B cell (primary cell): ENCODE measurements around the gene CCDC137.

Source experiments
- EZH2 ChIP-seq: IDR thresholded peaks from 2 replicates; pipeline ENCODE4 v1.6.1; 2012; ENCODE audit warnings: borderline replicate concordance, low read depth, mild to moderate bottlenecking, moderate library complexity, low read length; ENCODE audit not compliant: insufficient read depth, poor library complexity, severe bottlenecking
- TF ChIP-seq, protein P1 (sequence below): fragments of 200-600 bp; IDR thresholded peaks from one replicate; pipeline ENCODE4 v1.8.0; 2022; ENCODE audit warnings: antibody characterized with exemption, mild to moderate bottlenecking

DNA sequence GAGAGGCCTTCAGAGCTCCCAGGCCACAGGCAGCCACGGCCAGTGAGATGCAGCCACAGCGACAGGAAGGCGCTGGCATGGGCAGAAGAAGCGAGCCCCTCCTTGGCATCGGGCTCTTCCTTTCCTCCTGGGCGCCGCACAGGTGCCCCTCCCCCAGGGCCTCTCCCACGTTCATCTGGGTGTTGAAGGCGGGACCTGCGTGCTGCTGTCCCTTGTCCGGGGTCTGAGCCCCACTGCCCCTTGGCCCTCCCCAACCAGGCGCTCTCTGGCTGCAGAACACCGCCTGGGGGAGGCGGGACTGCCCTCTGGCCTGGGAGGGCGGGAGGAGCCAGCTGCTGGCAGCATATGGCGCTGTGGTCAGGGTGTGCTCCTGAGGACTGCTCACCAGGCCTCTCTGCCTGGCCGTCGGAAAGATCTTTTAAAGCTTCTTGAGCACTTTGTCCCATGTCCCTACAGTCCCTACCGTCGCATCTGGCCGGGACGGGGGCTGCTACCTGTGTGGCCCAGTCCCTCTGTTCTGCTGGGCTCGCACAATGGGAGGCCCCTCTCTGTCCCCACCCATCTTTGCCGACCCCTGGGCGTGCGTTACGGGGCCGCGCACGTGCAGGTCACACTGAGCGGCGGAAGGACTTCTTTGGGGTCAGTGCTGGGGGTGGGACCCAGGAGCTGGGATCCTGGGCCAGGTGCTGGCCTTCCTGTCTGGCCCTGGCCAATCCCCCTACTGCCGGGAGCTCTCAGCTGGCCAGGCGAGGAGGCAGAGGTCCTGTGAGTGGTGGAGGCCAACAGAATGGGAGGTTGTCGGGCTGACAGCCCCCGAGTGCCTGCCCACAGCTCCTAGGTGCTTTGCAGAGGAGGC, 47.2 kb downstream of the CCDC137 start:
- TF ChIP-seq EZH2, result no peak
- TF ChIP-seq, protein P1, sequence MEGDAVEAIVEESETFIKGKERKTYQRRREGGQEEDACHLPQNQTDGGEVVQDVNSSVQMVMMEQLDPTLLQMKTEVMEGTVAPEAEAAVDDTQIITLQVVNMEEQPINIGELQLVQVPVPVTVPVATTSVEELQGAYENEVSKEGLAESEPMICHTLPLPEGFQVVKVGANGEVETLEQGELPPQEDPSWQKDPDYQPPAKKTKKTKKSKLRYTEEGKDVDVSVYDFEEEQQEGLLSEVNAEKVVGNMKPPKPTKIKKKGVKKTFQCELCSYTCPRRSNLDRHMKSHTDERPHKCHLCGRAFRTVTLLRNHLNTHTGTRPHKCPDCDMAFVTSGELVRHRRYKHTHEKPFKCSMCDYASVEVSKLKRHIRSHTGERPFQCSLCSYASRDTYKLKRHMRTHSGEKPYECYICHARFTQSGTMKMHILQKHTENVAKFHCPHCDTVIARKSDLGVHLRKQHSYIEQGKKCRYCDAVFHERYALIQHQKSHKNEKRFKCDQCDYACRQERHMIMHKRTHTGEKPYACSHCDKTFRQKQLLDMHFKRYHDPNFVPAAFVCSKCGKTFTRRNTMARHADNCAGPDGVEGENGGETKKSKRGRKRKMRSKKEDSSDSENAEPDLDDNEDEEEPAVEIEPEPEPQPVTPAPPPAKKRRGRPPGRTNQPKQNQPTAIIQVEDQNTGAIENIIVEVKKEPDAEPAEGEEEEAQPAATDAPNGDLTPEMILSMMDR, result no peak
